ENCODE data around the gene NID1.

Gene NID1

GRCh38 chr1:236059011-236059410 lies 5.9 kb downstream of the NID1 start:
- Histone ChIP-seq H3K27ac (replicated peaks) (no peak overlapping the region), H3K4me3 (replicated peaks; ENCODE audit: insufficient read depth, low read length) (no peak overlapping the region), H3K27me3 (ENCODE audit: insufficient read depth, poor library complexity, severe bottlenecking) (peaks cover 2% of the 10 kb centered on the region)
- TF ChIP-seq, protein P1, sequence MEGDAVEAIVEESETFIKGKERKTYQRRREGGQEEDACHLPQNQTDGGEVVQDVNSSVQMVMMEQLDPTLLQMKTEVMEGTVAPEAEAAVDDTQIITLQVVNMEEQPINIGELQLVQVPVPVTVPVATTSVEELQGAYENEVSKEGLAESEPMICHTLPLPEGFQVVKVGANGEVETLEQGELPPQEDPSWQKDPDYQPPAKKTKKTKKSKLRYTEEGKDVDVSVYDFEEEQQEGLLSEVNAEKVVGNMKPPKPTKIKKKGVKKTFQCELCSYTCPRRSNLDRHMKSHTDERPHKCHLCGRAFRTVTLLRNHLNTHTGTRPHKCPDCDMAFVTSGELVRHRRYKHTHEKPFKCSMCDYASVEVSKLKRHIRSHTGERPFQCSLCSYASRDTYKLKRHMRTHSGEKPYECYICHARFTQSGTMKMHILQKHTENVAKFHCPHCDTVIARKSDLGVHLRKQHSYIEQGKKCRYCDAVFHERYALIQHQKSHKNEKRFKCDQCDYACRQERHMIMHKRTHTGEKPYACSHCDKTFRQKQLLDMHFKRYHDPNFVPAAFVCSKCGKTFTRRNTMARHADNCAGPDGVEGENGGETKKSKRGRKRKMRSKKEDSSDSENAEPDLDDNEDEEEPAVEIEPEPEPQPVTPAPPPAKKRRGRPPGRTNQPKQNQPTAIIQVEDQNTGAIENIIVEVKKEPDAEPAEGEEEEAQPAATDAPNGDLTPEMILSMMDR (IDR thresholded peaks at IDR 0.05; ENCODE audit: insufficient read depth, low read length): no peak
- TF ChIP-seq, protein P2, sequence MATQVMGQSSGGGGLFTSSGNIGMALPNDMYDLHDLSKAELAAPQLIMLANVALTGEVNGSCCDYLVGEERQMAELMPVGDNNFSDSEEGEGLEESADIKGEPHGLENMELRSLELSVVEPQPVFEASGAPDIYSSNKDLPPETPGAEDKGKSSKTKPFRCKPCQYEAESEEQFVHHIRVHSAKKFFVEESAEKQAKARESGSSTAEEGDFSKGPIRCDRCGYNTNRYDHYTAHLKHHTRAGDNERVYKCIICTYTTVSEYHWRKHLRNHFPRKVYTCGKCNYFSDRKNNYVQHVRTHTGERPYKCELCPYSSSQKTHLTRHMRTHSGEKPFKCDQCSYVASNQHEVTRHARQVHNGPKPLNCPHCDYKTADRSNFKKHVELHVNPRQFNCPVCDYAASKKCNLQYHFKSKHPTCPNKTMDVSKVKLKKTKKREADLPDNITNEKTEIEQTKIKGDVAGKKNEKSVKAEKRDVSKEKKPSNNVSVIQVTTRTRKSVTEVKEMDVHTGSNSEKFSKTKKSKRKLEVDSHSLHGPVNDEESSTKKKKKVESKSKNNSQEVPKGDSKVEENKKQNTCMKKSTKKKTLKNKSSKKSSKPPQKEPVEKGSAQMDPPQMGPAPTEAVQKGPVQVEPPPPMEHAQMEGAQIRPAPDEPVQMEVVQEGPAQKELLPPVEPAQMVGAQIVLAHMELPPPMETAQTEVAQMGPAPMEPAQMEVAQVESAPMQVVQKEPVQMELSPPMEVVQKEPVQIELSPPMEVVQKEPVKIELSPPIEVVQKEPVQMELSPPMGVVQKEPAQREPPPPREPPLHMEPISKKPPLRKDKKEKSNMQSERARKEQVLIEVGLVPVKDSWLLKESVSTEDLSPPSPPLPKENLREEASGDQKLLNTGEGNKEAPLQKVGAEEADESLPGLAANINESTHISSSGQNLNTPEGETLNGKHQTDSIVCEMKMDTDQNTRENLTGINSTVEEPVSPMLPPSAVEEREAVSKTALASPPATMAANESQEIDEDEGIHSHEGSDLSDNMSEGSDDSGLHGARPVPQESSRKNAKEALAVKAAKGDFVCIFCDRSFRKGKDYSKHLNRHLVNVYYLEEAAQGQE (IDR thresholded peaks at IDR 0.05; ENCODE audit: insufficient replicate concordance, low read depth): no peak
- TF ChIP-seq SPI1 (IDR thresholded peaks at IDR 0.05; ENCODE audit: borderline replicate concordance, low read depth) (no peak), POLR2AphosphoS5 (IDR thresholded peaks at IDR 0.05; ENCODE audit: low read depth) (no peak), GABPA (IDR thresholded peaks at IDR 0.05; ENCODE audit: low read depth) (no peak)
- DNase-seq (ENCODE audit: low read depth in 1 of 2, low spot score in 1 of 2): no peak

DNA sequence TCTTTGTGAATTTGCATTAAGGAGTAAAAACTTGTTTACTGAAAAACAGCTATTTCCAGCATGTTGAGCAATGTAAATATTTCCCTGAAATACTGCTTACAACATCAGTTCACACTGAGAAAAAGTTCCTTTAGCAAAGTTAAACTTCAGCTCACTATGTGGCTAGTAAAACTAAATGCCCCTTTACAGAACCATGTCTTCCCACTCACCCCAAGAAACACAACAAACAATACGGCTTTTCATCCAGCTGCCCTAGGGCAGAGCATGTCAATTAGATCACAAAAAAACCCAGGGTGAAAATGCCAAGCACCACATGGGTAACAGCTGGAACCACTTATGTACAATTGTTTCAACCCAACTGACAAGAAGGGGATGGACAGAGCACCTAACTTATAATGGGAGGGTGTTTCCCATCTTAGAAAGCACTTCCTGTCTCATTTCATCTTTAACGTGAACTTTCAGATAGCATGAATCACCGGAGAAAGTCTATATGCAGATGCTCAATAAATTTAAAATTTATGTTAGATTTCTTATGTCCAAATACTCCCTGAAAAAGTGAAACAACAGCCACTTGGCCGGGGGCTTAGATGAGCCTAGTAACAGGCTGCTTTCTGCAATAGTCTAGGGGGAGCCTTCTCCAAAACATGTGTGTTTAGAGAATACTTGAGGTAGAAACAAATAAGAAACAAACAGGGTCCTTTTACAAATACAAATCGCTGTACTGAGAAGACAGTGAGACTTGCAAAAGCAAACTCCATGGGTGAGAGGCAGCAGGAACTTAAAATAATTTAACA lies 6.6 kb downstream of the NID1 start:
- no peak overlapping the region for H3K27ac ChIP-seq (replicated peaks)
- no peak for DNase-seq (ENCODE audit: low read depth in 1 of 2, low spot score in 1 of 2)
- no peaks in the 10 kb centered on the region for H3K27me3 ChIP-seq (ENCODE audit: insufficient read depth, poor library complexity, severe bottlenecking)
- TF ChIP-seq, protein P1 (IDR thresholded peaks at IDR 0.05; ENCODE audit: insufficient read depth, low read length): no peak
- TF ChIP-seq, protein P2 (IDR thresholded peaks at IDR 0.05; ENCODE audit: insufficient replicate concordance, low read depth): no peak
- TF ChIP-seq GABPA (IDR thresholded peaks at IDR 0.05; ENCODE audit: low read depth) (no peak), POLR2AphosphoS5 (IDR thresholded peaks at IDR 0.05; ENCODE audit: low read depth) (no peak), SPI1 (IDR thresholded peaks at IDR 0.05; ENCODE audit: borderline replicate concordance, low read depth) (no peak)
- no peak overlapping the region for H3K4me3 ChIP-seq (replicated peaks; ENCODE audit: insufficient read depth, low read length)

DNA sequence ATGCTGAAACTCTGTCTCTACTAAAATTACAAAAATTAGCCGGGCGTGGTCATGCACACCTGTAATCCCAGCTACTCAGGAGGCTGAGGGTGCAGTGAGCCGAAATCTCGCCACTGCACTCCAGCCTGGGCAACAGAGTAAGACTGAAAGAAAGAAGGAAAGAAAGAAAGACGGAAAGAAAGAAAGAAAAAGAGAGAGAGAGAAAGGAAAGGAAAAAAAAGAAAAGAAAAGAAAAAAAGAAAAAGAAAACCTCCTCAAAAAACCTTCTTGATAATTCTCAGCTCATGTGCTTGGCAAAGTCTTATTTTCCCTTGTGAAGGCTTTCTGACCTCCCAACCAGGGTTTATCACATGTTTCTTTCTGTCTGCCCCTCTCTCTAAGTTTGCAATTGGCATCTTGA lies 7.3 kb downstream of the NID1 start:
- TF ChIP-seq GABPA (IDR thresholded peaks at IDR 0.05; ENCODE audit: low read depth) (no peak), SPI1 (IDR thresholded peaks at IDR 0.05; ENCODE audit: borderline replicate concordance, low read depth) (no peak), POLR2AphosphoS5 (IDR thresholded peaks at IDR 0.05; ENCODE audit: low read depth) (no peak)
- TF ChIP-seq, protein P1 (IDR thresholded peaks at IDR 0.05; ENCODE audit: insufficient read depth, low read length): no peak
- TF ChIP-seq, protein P2 (IDR thresholded peaks at IDR 0.05; ENCODE audit: insufficient replicate concordance, low read depth): no peak
- H3K4me3 ChIP-seq (replicated peaks; ENCODE audit: insufficient read depth, low read length): no peak overlapping the region
- H3K27ac ChIP-seq (replicated peaks): no peak overlapping the region
- no peak for DNase-seq (ENCODE audit: low read depth in 1 of 2, low spot score in 1 of 2)
- H3K27me3 ChIP-seq (ENCODE audit: insufficient read depth, poor library complexity, severe bottlenecking): no peaks in the 10 kb centered on the region

All from HL-60 (cell line).